COLO668 (cell line): ENCODE results near the gene ABCC6.
"Not testable (repeated sequence)": the region's sequence is repeated elsewhere in the genome, so short reads cannot be mapped to it uniquely, and the experiment has no call there.

Experiments
- DNase-seq: peaks from one replicate; lab custom pipeline; 2025; ENCODE audit not compliant: unreplicated experiment; lab: John Stamatoyannopoulos, UW

ABCC6 gene

GRCh38 chr16:16118337-16118736 is 105.0 kb downstream of the ABCC6 start:
- DNase-seq, result no peak

- DNase-seq, result no peak
Measured at GRCh38 chr16:16116841-16117240, 106.5 kb downstream of the ABCC6 start.

- no peak for DNase-seq
Measured at GRCh38 chr16:16113076-16113475, 110.2 kb downstream of the ABCC6 start.

- DNase-seq, result no peak
Measured at GRCh38 chr16:16112450-16113053, 110.7 kb downstream of the ABCC6 start.

- no peak for DNase-seq
Measured at GRCh38 chr16:16111639-16112038, 111.7 kb downstream of the ABCC6 start.

- no peak for DNase-seq
Measured at GRCh38 chr16:16110111-16110490, 113.2 kb downstream of the ABCC6 start.

- DNase-seq, result no peak
Measured at GRCh38 chr16:16109453-16110110, 113.7 kb downstream of the ABCC6 start.

- DNase-seq, result no peak
Measured at GRCh38 chr16:16108759-16109158, 114.5 kb downstream of the ABCC6 start.

- DNase-seq, result no peak
Measured at GRCh38 chr16:16107839-16108238, 115.5 kb downstream of the ABCC6 start.

GRCh38 chr16:16106466-16106865 is 116.8 kb downstream of the ABCC6 start:
- DNase-seq, result no peak

GRCh38 chr16:16105646-16106045 is 117.6 kb downstream of the ABCC6 start:
- DNase-seq, result no peak

GRCh38 chr16:16104804-16105141 is 118.5 kb downstream of the ABCC6 start:
- not testable (repeated sequence) for DNase-seq

GRCh38 chr16:16104132-16104803 is 119.0 kb downstream of the ABCC6 start:
- DNase-seq, result not testable (repeated sequence)

- DNase-seq, result no peak
Measured at GRCh38 chr16:16102738-16103137, 120.6 kb downstream of the ABCC6 start.

- peak; percentile 63 for DNase-seq
Measured at GRCh38 chr16:16101585-16101984, 121.7 kb downstream of the ABCC6 start.

- DNase-seq, result no peak
Measured at GRCh38 chr16:16100631-16101030, 122.7 kb downstream of the ABCC6 start.

GRCh38 chr16:16099320-16099719 is 124.0 kb downstream of the ABCC6 start:
- no peak for DNase-seq
